GM18505 (cell line): ENCODE data around the gene PIP5KL1.

Experiments
- ATAC-seq: cut with Tn5 transposase; IDR thresholded peaks from one replicate; pipeline ENCODE4 v1.9.1; 2021; ENCODE audit not compliant: unreplicated experiment
- POLR2A ChIP-seq: IDR thresholded peaks from 4 replicates; pipeline ENCODE4 v1.6.1; 2011; ENCODE audit warnings: borderline replicate concordance; ENCODE audit not compliant: insufficient read depth, insufficient read length; ENCODE audit errors: extremely low read depth

Gene PIP5KL1

GRCh38 chr9:127927201-127927987 is 3.2 kb downstream of the PIP5KL1 start:
- no peak for ATAC-seq
- TF ChIP-seq POLR2A = no peak

GRCh38 chr9:127926906-127927200 is 3.7 kb downstream of the PIP5KL1 start:
- no peak for TF ChIP-seq POLR2A
- no peak for ATAC-seq

- no peak for ATAC-seq
- no peak for TF ChIP-seq POLR2A
These were observed 4.3 kb downstream of the PIP5KL1 start for GRCh38 chr9:127925959-127926905.

GRCh38 chr9:127924736-127925444 is 5.7 kb downstream of the PIP5KL1 start:
- TF ChIP-seq POLR2A = no peak
- ATAC-seq = no peak

- no peak for ATAC-seq
These were observed 6.8 kb downstream of the PIP5KL1 start for GRCh38 chr9:127923771-127924170.

GRCh38 chr9:127923046-127923445 is 7.5 kb downstream of the PIP5KL1 start:
- no peak for ATAC-seq
- no peak for TF ChIP-seq POLR2A

More at GRCh38 chr9:127923771-127924170, 6.8 kb downstream of the PIP5KL1 start:
- no peak for TF ChIP-seq POLR2A

GRCh38 chr9:127921557-127922120 is 8.9 kb downstream of the PIP5KL1 start:
- no peak for TF ChIP-seq POLR2A
- no peak for ATAC-seq

GRCh38 chr9:127920794-127921193 is 9.8 kb downstream of the PIP5KL1 start:
- no peak for ATAC-seq
- no peak for TF ChIP-seq POLR2A

GRCh38 chr9:127919253-127919815 is 11.2 kb downstream of the PIP5KL1 start:
- TF ChIP-seq POLR2A = no peak
- no peak for ATAC-seq

GRCh38 chr9:127918183-127919107 is 12.1 kb downstream of the PIP5KL1 start:
- no peak for ATAC-seq
- no peak for TF ChIP-seq POLR2A

GRCh38 chr9:127917603-127918002 is 13.0 kb downstream of the PIP5KL1 start:
- no peak for ATAC-seq
- TF ChIP-seq POLR2A = no peak
